ENCODE data around the gene S100A8. TPM values are rescaled to one million over a fixed set of nuclear protein-coding genes. Genes with fewer than 3 reads are reported as not detected.

Gene S100A8
- total RNA-seq, 1 experiment from 2014 or later: not detected

- Histone ChIP-seq H3K4me2 (ENCODE audit: low read depth, low read length, poor library complexity, severe bottlenecking) (no peak overlapping the region), H3K27me3 (ENCODE audit: low read length) (no peaks in the 10 kb centered on the region), H3K27ac (ENCODE audit: low read length) (no peak overlapping the region), H3K9ac (ENCODE audit: low read length) (no peak overlapping the region), H3K9me3 (ENCODE audit: low read length) (no peaks in the 10 kb centered on the region), H3K36me3 (ENCODE audit: insufficient read depth, low read length) (no peaks in the 10 kb centered on the region), H4K20me1 (ENCODE audit: insufficient read depth, low read depth, low read length) (no peaks in the 10 kb centered on the region), H3K4me3 (ENCODE audit: low read length) (no peak overlapping the region), H3K4me1 (ENCODE audit: low read length) (peaks cover 2% of the 10 kb centered on the region; the same call in 1 of the 2 replicates), H2AFZ (ENCODE audit: low read length) (no peak overlapping the region), H3K79me2 (ENCODE audit: low read length) (no peaks in the 10 kb centered on the region), H3K9me2 (replicated peaks; ENCODE audit: insufficient read depth, low read length) (no peaks in the 10 kb centered on the region)
- DNase-seq: no peak
Measured at GRCh38 chr1:153346077-153346723, 44.7 kb downstream of the S100A8 start.

GRCh38 chr1:153345187-153346076 lies 45.4 kb downstream of the S100A8 start:
- Histone ChIP-seq H3K27ac (ENCODE audit: low read length) (no peak overlapping the region), H2AFZ (ENCODE audit: low read length) (no peak overlapping the region), H3K79me2 (ENCODE audit: low read length) (no peaks in the 10 kb centered on the region), H3K27me3 (ENCODE audit: low read length) (no peaks in the 10 kb centered on the region), H3K9me3 (ENCODE audit: low read length) (no peaks in the 10 kb centered on the region), H3K36me3 (ENCODE audit: insufficient read depth, low read length) (no peaks in the 10 kb centered on the region), H3K4me2 (ENCODE audit: low read depth, low read length, poor library complexity, severe bottlenecking) (no peak overlapping the region), H3K4me3 (ENCODE audit: low read length) (no peak overlapping the region), H3K9me2 (replicated peaks; ENCODE audit: insufficient read depth, low read length) (no peaks in the 10 kb centered on the region), H4K20me1 (ENCODE audit: insufficient read depth, low read depth, low read length) (no peaks in the 10 kb centered on the region), H3K9ac (ENCODE audit: low read length) (no peak overlapping the region), H3K4me1 (ENCODE audit: low read length) (peaks cover 2% of the 10 kb centered on the region; the same call in 1 of the 2 replicates)
- DNase-seq: no peak

- no peaks in the 10 kb centered on the region for H3K36me3 ChIP-seq (ENCODE audit: insufficient read depth, low read length)
Measured at GRCh38 chr1:153344718-153345025, 46.2 kb downstream of the S100A8 start.

DNA sequence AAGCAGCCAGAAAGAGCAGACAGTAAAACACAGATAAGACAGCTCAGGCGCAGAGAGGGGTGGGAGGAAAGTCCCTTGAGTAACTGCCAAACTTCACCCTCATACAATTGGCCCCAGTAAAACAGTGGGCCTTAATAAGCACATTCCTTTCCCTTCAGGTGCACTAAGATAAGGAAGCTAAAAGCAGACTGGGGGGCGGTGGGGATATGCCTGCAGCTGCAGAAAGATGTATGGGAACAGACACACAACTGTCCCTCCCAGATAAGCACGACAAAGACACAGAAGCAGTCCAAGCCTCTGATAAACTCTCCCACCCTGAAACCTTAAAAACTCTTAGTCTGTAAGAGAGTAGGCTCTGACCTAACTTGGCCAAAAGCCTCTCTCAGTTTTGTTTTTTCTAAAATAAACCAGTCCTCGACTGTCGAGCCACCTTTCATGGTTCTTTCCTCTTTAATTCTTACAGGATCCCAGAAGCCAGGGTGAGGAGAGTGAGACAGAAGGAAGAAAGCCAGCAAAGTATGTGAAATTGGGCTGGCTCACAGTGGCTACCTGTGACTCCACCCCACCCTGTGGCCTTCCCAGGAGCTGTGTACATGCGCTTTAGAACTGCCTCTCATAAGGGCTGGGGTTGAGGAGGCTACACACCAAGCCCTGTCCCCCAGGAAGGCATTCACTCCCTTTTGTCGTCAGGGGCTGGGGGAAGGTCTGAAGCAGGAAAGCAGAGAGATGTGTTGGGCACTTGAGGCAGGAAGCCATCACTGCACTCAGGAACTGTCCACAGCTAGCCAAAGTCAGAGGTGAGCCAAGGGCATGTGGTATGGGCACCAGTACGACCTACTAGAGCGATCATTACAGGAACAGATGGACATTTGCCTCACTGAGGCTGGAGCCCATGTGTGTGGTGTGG lies 46.8 kb downstream of the S100A8 start:
- Histone ChIP-seq H3K36me3 (ENCODE audit: insufficient read depth, low read length) (no peaks in the 10 kb centered on the region), H3K27me3 (ENCODE audit: low read length) (no peaks in the 10 kb centered on the region), H3K9me3 (ENCODE audit: low read length) (no peaks in the 10 kb centered on the region), H2AFZ (ENCODE audit: low read length) (no peak overlapping the region), H3K79me2 (ENCODE audit: low read length) (no peaks in the 10 kb centered on the region), H3K9me2 (replicated peaks; ENCODE audit: insufficient read depth, low read length) (no peaks in the 10 kb centered on the region), H3K27ac (ENCODE audit: low read length) (no peak overlapping the region), H3K4me1 (ENCODE audit: low read length) (peaks cover 2% of the 10 kb centered on the region; the same call in 1 of the 2 replicates), H3K4me2 (ENCODE audit: low read depth, low read length, poor library complexity, severe bottlenecking) (no peak overlapping the region), H4K20me1 (ENCODE audit: insufficient read depth, low read depth, low read length) (no peaks in the 10 kb centered on the region), H3K9ac (ENCODE audit: low read length) (no peak overlapping the region), H3K4me3 (ENCODE audit: low read length) (no peak overlapping the region)
- no peak for DNase-seq

More at GRCh38 chr1:153344718-153345025, 46.2 kb downstream of the S100A8 start:
- H4K20me1 ChIP-seq (ENCODE audit: insufficient read depth, low read depth, low read length): no peaks in the 10 kb centered on the region
- H3K9me3 ChIP-seq (ENCODE audit: low read length): no peaks in the 10 kb centered on the region
- no peaks in the 10 kb centered on the region for H3K27me3 ChIP-seq (ENCODE audit: low read length)
- no peak for DNase-seq
- H3K9me2 ChIP-seq (replicated peaks; ENCODE audit: insufficient read depth, low read length): no peaks in the 10 kb centered on the region
- no peak overlapping the region for H2AFZ ChIP-seq (ENCODE audit: low read length)
- peaks cover 2% of the 10 kb centered on the region; the same call in 1 of the 2 replicates for H3K4me1 ChIP-seq (ENCODE audit: low read length)
- no peak overlapping the region for H3K4me2 ChIP-seq (ENCODE audit: low read depth, low read length, poor library complexity, severe bottlenecking)
- no peak overlapping the region for H3K27ac ChIP-seq (ENCODE audit: low read length)
- no peaks in the 10 kb centered on the region for H3K79me2 ChIP-seq (ENCODE audit: low read length)
- no peak overlapping the region for H3K4me3 ChIP-seq (ENCODE audit: low read length)
- H3K9ac ChIP-seq (ENCODE audit: low read length): no peak overlapping the region

DNA sequence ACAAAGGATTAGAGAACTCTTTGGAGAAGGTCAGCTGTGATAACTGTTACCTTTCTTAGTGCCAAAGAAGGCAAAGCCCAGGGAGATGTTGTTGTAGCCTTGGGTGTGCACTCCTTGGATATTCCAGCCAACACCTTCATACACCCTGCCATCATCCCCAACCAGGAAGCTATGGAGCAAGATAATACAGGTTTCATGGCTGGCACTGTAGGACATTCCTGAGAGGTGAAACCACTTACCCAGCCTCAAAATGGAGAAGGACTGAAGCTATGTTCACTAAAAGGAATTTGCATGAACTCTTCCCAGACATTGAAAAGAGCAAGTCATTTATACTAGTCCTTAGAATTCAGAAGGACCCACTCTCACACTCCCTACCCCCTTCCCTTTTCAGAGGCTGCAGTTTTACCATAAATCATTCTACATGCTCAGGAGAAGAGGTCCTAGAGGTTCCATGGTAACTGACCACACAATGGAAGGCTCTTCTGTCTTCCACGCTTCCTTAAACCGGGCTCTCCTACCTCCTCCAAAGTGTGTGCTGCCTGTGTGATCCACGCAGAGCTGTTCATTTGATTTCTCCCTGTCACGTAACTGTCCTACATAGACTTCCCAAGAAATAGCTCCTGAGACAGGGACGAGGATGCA lies 47.7 kb downstream of the S100A8 start:
- Histone ChIP-seq H3K9me3 (ENCODE audit: low read length) (no peaks in the 10 kb centered on the region), H3K27ac (ENCODE audit: low read length) (no peak overlapping the region), H3K4me1 (ENCODE audit: low read length) (peaks cover 2% of the 10 kb centered on the region; the same call in 1 of the 2 replicates), H3K36me3 (ENCODE audit: insufficient read depth, low read length) (no peaks in the 10 kb centered on the region), H3K27me3 (ENCODE audit: low read length) (no peaks in the 10 kb centered on the region), H3K4me2 (ENCODE audit: low read depth, low read length, poor library complexity, severe bottlenecking) (no peak overlapping the region), H2AFZ (ENCODE audit: low read length) (no peak overlapping the region), H3K4me3 (ENCODE audit: low read length) (no peak overlapping the region), H4K20me1 (ENCODE audit: insufficient read depth, low read depth, low read length) (no peaks in the 10 kb centered on the region), H3K9ac (ENCODE audit: low read length) (no peak overlapping the region), H3K9me2 (replicated peaks; ENCODE audit: insufficient read depth, low read length) (no peaks in the 10 kb centered on the region), H3K79me2 (ENCODE audit: low read length) (no peaks in the 10 kb centered on the region)
- no peak for DNase-seq

DNA sequence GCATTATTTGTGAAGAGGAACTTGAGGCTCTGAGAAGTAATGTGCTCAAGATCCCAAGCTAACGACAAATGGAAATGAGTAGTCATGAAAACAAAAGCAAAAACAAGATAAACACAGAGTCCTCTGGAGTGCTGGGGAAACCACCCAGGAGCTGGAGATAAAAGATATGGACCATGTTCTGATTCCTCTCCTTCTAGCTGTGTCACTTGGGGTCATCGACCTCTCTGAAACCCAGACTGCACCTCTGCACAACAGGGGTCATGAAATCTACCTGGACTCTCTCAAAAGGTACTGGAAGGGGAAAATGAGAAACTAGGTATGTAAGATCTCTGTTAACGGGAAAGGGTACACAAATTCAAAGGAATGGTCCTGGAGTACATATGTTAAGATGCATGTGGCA lies 48.7 kb downstream of the S100A8 start:
- H3K9me2 ChIP-seq (replicated peaks; ENCODE audit: insufficient read depth, low read length): no peaks in the 10 kb centered on the region
- H2AFZ ChIP-seq (ENCODE audit: low read length): no peak overlapping the region
- no peaks in the 10 kb centered on the region for H3K79me2 ChIP-seq (ENCODE audit: low read length)
- peaks cover 2% of the 10 kb centered on the region; the same call in 1 of the 2 replicates for H3K4me1 ChIP-seq (ENCODE audit: low read length)
- H3K4me2 ChIP-seq (ENCODE audit: low read depth, low read length, poor library complexity, severe bottlenecking): no peak overlapping the region
- H3K27me3 ChIP-seq (ENCODE audit: low read length): no peaks in the 10 kb centered on the region
- no peak overlapping the region for H3K9ac ChIP-seq (ENCODE audit: low read length)
- H3K9me3 ChIP-seq (ENCODE audit: low read length): no peaks in the 10 kb centered on the region
- H3K36me3 ChIP-seq (ENCODE audit: insufficient read depth, low read length): no peaks in the 10 kb centered on the region
- no peak overlapping the region for H3K4me3 ChIP-seq (ENCODE audit: low read length)
- no peak for DNase-seq
- no peak overlapping the region for H3K27ac ChIP-seq (ENCODE audit: low read length)
- no peaks in the 10 kb centered on the region for H4K20me1 ChIP-seq (ENCODE audit: insufficient read depth, low read depth, low read length)

DNA sequence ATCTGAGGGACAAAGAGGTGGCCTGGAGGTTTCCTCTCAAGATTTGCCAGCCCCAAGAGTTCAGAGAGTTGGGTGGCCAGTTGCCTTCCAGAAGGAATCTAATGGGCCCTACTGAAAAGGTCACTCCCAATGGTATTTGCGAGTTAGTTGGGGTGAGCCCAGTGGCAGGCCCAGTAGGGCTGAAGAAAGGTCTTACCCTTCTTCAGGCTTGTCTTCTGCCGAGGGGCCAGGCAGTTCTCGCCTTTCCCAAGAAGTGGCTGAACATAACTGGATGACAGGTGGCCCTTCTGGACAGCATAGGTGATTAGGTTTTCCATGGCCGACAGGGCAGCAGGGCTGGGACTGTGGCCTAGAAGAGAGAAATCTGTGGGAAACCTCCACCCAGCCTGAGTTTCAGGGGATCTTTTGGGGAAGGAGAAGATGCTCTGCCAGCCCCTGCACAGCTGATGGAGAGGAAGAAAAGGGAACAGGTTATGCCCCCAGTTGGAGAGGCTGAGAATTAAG lies 49.4 kb downstream of the S100A8 start:
- no peak overlapping the region for H3K27ac ChIP-seq (ENCODE audit: low read length)
- H3K9me2 ChIP-seq (replicated peaks; ENCODE audit: insufficient read depth, low read length): no peaks in the 10 kb centered on the region
- no peak overlapping the region for H2AFZ ChIP-seq (ENCODE audit: low read length)
- DNase-seq: no peak
- no peaks in the 10 kb centered on the region for H3K36me3 ChIP-seq (ENCODE audit: insufficient read depth, low read length)
- H3K79me2 ChIP-seq (ENCODE audit: low read length): no peaks in the 10 kb centered on the region
- H3K4me2 ChIP-seq (ENCODE audit: low read depth, low read length, poor library complexity, severe bottlenecking): no peak overlapping the region
- H3K9ac ChIP-seq (ENCODE audit: low read length): no peak overlapping the region
- H3K27me3 ChIP-seq (ENCODE audit: low read length): no peaks in the 10 kb centered on the region; the same call in 1 of the 2 replicates
- no peaks in the 10 kb centered on the region for H3K9me3 ChIP-seq (ENCODE audit: low read length)
- H4K20me1 ChIP-seq (ENCODE audit: insufficient read depth, low read depth, low read length): no peaks in the 10 kb centered on the region
- H3K4me3 ChIP-seq (ENCODE audit: low read length): no peak overlapping the region
- peaks cover 2% of the 10 kb centered on the region; the same call in 1 of the 2 replicates for H3K4me1 ChIP-seq (ENCODE audit: low read length)

Data from Karpas-422 (cell line).